Endometrial microvascular endothelial cells (primary cell): Measurements from ENCODE around the gene GPR27. TPM values are rescaled to one million over a fixed set of nuclear protein-coding genes. Genes with fewer than 3 reads are reported as not detected.

Experiments used
- in situ Hi-C: cut with HindIII; loops from 2 replicates; pipeline ENCODE4 v1.10.0; 2017; ENCODE audit warnings: low sequenced_read_pairs, low pct_unique_long_range_greater_than_20kb; ENCODE audit errors: inconsistent ontology term
- total RNA-seq: library from RNA; depleted of rRNA; stranded (reverse); fragments of >200 nt; gene quantifications from one replicate; pipeline ENCODE4 v1.2.3, GENCODE V29; 2015; ENCODE audit errors: inconsistent ontology term

The GPR27 gene, protein sequence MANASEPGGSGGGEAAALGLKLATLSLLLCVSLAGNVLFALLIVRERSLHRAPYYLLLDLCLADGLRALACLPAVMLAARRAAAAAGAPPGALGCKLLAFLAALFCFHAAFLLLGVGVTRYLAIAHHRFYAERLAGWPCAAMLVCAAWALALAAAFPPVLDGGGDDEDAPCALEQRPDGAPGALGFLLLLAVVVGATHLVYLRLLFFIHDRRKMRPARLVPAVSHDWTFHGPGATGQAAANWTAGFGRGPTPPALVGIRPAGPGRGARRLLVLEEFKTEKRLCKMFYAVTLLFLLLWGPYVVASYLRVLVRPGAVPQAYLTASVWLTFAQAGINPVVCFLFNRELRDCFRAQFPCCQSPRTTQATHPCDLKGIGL
- not detected for total RNA-seq

GRCh38 chr3:71753701-71754609 lies at the start of gene GPR27:
Gene GPR27, plus strand, starts transcription at chr3:71753855. Its CDS starts 195 bp downstream, at chr3:71754050.
- in situ Hi-C loops: no loop called here

- in situ Hi-C loops: no loop called here
These were observed 48.7 kb upstream of the GPR27 start for GRCh38 chr3:71704915-71705314.

DNA sequence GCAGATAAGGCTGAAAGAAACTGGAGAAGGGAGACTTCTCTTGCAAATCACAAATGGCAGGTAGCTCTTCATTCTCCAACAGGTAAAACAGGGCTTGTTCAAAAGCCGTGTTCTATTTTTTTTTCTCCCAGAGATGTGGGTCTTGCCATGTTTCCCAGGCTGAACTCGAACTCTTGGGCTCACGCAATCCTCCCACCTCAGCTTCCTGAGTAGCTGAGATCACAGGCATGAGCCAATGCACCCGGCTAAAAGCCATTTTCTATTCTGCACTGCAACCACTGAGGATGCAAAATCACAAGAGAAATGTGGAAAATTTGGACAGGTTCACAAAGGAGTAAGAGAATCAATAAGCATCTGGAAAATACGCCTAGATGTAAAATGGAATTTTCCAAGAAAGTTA lies 48.0 kb upstream of the GPR27 start:
- in situ Hi-C loops: no loop called here

DNA sequence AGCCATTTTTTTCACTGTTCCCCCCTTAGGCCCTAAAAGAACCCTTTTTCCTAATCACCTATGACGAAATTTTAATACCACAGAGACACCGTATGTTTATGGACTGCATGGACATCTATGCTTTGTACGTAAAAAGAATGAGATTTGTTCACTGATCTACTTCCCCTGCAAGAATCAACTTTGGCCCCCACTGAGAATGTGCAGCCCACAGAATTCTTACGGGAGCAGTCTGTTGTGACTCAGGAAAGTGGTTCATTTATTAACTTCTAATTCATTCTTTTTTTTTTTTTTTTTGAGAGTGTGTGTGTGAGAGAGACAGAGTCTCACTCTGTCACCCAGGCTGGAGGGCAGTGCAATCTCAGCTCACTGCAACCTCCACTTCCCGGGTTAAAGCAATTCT lies 46.1 kb upstream of the GPR27 start:
- in situ Hi-C loops: no loop called here

DNA sequence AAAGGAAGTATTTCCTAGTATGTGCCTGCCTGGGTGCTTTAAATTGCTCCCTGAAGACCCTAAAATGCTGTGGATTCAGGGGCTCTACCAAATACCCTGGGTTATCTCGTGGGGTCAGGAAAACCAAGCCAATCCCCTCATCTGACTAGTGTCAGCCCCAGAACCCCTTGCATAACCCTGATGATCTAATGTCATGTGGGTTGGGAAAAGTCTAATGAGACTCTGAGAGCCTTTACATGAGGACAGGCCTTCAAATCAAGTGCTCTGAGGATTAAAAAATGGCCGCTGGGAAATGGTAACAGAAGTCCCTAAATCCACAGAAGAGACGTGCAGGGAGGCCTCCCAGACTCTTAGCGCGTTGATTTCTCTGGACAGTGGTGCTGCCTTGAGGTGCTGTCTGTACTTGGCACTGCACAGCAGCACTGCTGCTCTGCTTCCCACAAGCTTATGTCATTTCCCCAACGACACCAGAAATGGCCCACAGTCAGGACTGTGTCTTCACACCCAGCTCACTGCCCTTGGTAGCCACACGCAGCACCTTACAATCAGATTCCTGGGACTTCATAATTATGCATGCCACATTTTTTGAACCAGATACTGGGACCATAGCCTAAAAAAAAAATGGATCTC lies 45.1 kb upstream of the GPR27 start:
- in situ Hi-C loops: no loop called here

- in situ Hi-C loops: no loop called here
These were observed 43.6 kb upstream of the GPR27 start for GRCh38 chr3:71709908-71710511.

- in situ Hi-C loops: no loop called here
These were observed 42.7 kb upstream of the GPR27 start for GRCh38 chr3:71710906-71711494.

- in situ Hi-C loops: no loop called here
These were observed 40.6 kb upstream of the GPR27 start for GRCh38 chr3:71713041-71713440.

GRCh38 chr3:71714595-71714994 lies 39.1 kb upstream of the GPR27 start:
- in situ Hi-C loops: no loop called here

- in situ Hi-C loops: no loop called here
These were observed 35.6 kb upstream of the GPR27 start for GRCh38 chr3:71718072-71718471.

- in situ Hi-C loops: no loop called here
These were observed 32.7 kb upstream of the GPR27 start for GRCh38 chr3:71721002-71721401.

- in situ Hi-C loops: no loop called here
These were observed 32.0 kb upstream of the GPR27 start for GRCh38 chr3:71721651-71722157.

DNA sequence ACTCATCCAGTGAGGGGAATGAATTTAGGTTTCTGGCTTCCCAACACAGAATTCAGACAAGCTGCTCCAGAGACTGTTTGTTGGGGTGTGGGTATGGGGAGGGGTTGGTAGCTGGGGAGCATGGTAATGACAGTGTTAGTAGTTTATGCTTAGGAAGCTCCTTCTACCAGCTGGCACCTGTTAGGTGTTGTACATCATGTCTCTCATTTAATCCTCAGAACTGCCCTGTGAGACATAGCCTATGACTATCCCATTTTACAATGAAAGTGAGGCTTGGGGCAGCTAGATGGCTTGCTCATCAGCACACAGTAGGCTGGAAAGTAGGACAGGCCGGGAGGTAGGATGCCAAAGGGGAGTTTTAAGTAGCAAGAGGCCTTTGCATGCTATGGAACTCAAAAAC lies 31.0 kb upstream of the GPR27 start:
- in situ Hi-C loops: no loop called here

DNA sequence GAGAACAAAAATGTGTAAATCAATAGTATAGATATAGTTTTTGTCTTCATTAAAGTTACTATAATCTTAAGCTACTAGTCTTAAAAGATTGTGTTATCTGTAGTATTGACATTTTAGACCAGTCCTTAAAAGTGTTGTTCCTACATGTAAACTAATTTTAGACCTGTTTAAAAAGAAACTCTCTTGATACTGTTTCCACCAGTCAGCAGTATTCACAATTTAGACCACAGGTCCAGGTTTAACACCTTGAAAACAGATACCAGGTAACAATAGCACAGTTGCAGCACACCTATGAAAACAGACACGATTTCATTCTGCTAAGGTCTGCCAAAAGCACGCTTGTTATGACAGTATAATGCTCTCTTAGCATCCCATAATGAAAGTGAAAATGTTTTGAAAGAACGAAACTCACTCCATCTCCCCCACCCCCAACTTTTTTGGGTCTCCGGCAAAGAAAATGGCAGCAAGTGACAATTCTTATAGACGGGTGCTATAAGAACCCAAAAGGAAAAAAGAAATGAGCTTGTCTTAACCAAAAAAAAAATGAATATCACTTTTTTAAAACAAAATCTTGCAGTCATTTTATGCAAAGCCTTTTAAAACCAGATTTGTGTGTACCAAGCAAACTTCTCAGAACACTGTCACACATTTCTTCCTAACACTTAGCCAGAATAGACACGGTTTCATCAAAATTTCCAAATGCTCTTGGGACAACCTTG lies 30.0 kb upstream of the GPR27 start:
- in situ Hi-C loops: no loop called here

DNA sequence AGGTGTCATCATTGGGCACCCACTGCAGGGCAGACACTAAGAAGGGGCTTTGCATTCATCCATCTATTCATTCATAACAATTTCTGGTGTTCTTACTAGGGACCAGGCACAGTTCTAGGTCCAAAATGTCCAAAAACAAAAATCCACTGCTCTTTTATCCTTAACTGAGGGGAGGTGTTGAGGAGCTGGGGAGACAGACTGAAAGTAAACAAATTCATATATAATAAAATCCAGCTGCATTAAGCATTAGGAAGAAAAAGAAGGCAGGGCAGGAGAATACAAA lies 29.5 kb upstream of the GPR27 start:
- in situ Hi-C loops: no loop called here

GRCh38 chr3:71724584-71725270 lies 28.9 kb upstream of the GPR27 start:
- in situ Hi-C loops: no loop called here

GRCh38 chr3:71725271-71725991 lies 28.2 kb upstream of the GPR27 start, which contains the start of gene EIF4E3:
Gene EIF4E3, minus strand, starts transcription at chr3:71725402. Its CDS starts 35 bp downstream, at chr3:71725367.
- in situ Hi-C loops: no loop called here
